GM12891 (cell line): ENCODE measurements around the gene SHANK2.

Experiments
- DNase-seq: peaks from one replicate; pipeline ENCODE4 v3.0.0; 2011; ENCODE audit warnings: low spot score; ENCODE audit not compliant: insufficient read length
- FAIRE-seq: peaks from 2 replicates; lab custom pipeline; 2011; peaks lifted over from hg19 to GRCh38; lab: Jason Lieb, UNC
- PAX5 ChIP-seq: IDR thresholded peaks from 2 replicates; pipeline ENCODE4 v1.6.1; 2011; ENCODE audit warnings: low read length, moderate library complexity, mild to moderate bottlenecking; ENCODE audit not compliant: insufficient read depth, severe bottlenecking
- POLR2A ChIP-seq: IDR thresholded peaks from 2 replicates; pipeline ENCODE4 v1.6.1; 2011; ENCODE audit warnings: low read depth, low read length, control low read depth
- POLR2AphosphoS5 ChIP-seq: IDR thresholded peaks from 2 replicates; pipeline ENCODE4 v1.6.1; 2011; ENCODE audit warnings: low read depth, low read length, control low read depth
- POU2F2 ChIP-seq: IDR thresholded peaks from 2 replicates; pipeline ENCODE4 v1.6.1; 2011; ENCODE audit warnings: low read depth, mild to moderate bottlenecking, control low read depth, low read length, moderate library complexity
- SPI1 ChIP-seq: IDR thresholded peaks from 2 replicates; pipeline ENCODE4 v1.6.1; 2011; ENCODE audit warnings: low read depth, low read length, control low read depth
- TAF1 ChIP-seq: IDR thresholded peaks from 2 replicates; pipeline ENCODE4 v1.6.1; 2011; ENCODE audit warnings: low read depth, low read length, control low read depth

Gene SHANK2

GRCh38 chr11:71253794-71254193 is 1.4 kb upstream of the SHANK2 start:
- no peak for DNase-seq
- TF ChIP-seq POU2F2 (no peak), POLR2A (no peak), POLR2AphosphoS5 (no peak), TAF1 (no peak), PAX5 (no peak), SPI1 (no peak)
- FAIRE-seq, result no peak

- no peak for TF ChIP-seq TAF1
- no peak for TF ChIP-seq POU2F2
- TF ChIP-seq POLR2A, result no peak
- TF ChIP-seq PAX5, result no peak
- no peak for TF ChIP-seq SPI1
- TF ChIP-seq POLR2AphosphoS5, result no peak
- FAIRE-seq (no peak), DNase-seq (no peak)
Measured at GRCh38 chr11:71252770-71253730, 673 bp upstream of the SHANK2 start.

GRCh38 chr11:71251761-71252268 is 562 bp downstream of the SHANK2 start:
- TF ChIP-seq POLR2AphosphoS5 (no peak), POLR2A (no peak), SPI1 (no peak), POU2F2 (no peak), TAF1 (no peak), PAX5 (no peak)
- DNase-seq (peak; percentile 48), FAIRE-seq (no peak)

- DNase-seq (no peak), FAIRE-seq (no peak)
- no peak for TF ChIP-seq PAX5
- no peak for TF ChIP-seq TAF1
- TF ChIP-seq SPI1, result no peak
- TF ChIP-seq POLR2A, result no peak
- no peak for TF ChIP-seq POLR2AphosphoS5
- no peak for TF ChIP-seq POU2F2
Measured at GRCh38 chr11:71251151-71251721, 1.1 kb downstream of the SHANK2 start.

GRCh38 chr11:71250523-71251150 is 1.7 kb downstream of the SHANK2 start:
- FAIRE-seq (no peak), DNase-seq (no peak)
- no peak for TF ChIP-seq PAX5
- TF ChIP-seq POU2F2, result no peak
- no peak for TF ChIP-seq POLR2A
- TF ChIP-seq TAF1, result no peak
- TF ChIP-seq SPI1, result no peak
- TF ChIP-seq POLR2AphosphoS5, result no peak

- DNase-seq, result no peak
- TF ChIP-seq SPI1 (no peak), POLR2AphosphoS5 (no peak), POU2F2 (no peak), TAF1 (no peak), POLR2A (no peak), PAX5 (no peak)
- no peak for FAIRE-seq
Measured at GRCh38 chr11:71249301-71249700, 3.1 kb downstream of the SHANK2 start.

GRCh38 chr11:71248656-71249055 is 3.7 kb downstream of the SHANK2 start:
- DNase-seq, result no peak
- FAIRE-seq, result no peak

GRCh38 chr11:71248251-71248570 is 4.2 kb downstream of the SHANK2 start:
- no peak for DNase-seq
- FAIRE-seq, result no peak
- TF ChIP-seq PAX5 (no peak), TAF1 (no peak), POU2F2 (no peak), SPI1 (no peak), POLR2A (no peak), POLR2AphosphoS5 (no peak)

More at GRCh38 chr11:71248656-71249055, 3.7 kb downstream of the SHANK2 start:
- TF ChIP-seq SPI1 (no peak), POU2F2 (no peak), POLR2A (no peak), POLR2AphosphoS5 (no peak), TAF1 (no peak), PAX5 (no peak)
